ENCODE data around the gene FHIT. TPM values are rescaled to one million over a fixed set of nuclear protein-coding genes. Genes with fewer than 3 reads are reported as not detected.

Gene FHIT
- total RNA-seq, 2 experiments from 2014 or later: 9.6 to 9.7 TPM

DNA sequence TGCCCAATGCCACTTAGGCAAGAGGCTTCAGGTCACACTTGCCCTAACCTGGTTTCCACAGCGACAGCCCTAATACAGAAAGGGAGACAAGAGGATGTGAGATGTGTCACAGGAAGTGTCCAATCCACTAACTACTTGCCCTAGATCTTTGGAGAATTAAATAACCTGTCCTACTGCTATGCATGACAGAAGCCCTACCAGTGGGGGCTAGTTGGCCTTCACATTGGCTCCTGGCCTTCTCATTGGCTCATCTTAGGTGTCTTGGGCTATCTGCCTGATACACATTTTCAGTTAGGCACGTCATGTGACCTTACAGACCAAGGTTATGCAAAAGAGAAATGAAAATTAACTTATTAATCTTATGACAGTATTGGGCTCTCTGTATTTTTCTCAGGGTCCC is 449.9 kb downstream of the FHIT start:
- no peaks in the 10 kb centered on the region for H3K27me3 Mint-ChIP-seq
- CTCF ChIA-PET: no interaction called here
- DNase-seq: no peak
- no peaks in the 10 kb centered on the region for H3K4me1 Mint-ChIP-seq
- H3K36me3 Mint-ChIP-seq (ENCODE audit: low read depth): no peaks in the 10 kb centered on the region
- no peak overlapping the region for H3K4me3 Mint-ChIP-seq
- POLR2A ChIA-PET: no interaction called here
- peaks cover 11% of the 10 kb centered on the region for H3K9me3 Mint-ChIP-seq
- no peak overlapping the region for H3K27ac Mint-ChIP-seq

DNA sequence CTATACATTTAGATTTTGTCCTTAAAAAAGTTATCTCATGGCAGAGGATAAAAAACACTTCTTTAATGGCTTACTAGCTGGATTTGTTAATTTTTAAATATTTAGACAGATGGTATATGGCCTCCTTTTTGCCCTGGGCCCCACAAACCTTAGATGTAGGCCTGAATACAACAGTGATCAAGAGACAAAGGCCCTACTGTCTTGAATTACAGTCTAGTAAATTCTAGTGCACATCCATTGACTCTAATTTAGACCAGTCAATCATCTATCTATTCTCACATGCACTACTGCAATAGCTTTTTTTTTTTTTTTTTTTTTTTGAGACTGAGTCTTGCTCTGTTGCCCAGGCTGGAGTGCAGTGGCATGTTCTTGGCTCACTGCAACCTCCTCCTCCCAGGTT is 452.8 kb downstream of the FHIT start:
- Mint-ChIP-seq H3K27ac (no peak overlapping the region), H3K4me1 (no peaks in the 10 kb centered on the region), H3K36me3 (ENCODE audit: low read depth) (no peaks in the 10 kb centered on the region), H3K27me3 (no peaks in the 10 kb centered on the region), H3K9me3 (peaks cover 8% of the 10 kb centered on the region), H3K4me3 (no peak overlapping the region)
- POLR2A ChIA-PET: no interaction called here
- DNase-seq: no peak
- CTCF ChIA-PET: no interaction called here

DNA sequence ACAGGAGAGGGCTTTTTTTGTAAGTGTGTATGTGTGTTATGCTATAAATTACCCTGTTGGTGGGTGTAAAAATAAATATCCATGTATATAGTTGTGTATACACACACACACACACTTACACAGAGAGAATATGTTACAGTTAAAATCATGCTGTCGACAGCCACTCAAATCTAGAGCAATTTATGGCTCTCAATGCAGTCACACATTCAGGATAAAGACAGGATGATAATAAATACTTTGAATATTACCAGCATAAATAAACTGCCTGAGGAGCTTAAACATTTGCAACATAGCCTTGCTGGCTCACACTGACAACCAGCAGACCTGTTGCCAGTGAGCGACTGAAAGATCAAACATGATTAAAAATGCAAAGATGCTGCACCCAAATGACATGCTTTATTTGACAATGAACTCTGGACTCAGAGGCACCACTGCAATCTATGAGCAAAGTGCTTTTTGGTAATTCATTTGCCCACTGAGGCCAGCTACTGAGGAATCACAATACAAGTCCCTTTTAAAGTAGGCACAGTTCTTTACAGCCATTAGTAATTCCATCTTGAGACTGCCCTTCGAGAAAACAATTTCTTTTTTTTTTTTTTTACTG is 458.9 kb downstream of the FHIT start:
- ChIA-PET CTCF (no interaction called here), POLR2A (no interaction called here)
- no peaks in the 10 kb centered on the region for H3K36me3 Mint-ChIP-seq (ENCODE audit: low read depth)
- no peak overlapping the region for H3K27ac Mint-ChIP-seq
- no peaks in the 10 kb centered on the region for H3K27me3 Mint-ChIP-seq
- no peaks in the 10 kb centered on the region for H3K4me1 Mint-ChIP-seq
- H3K9me3 Mint-ChIP-seq: no peaks in the 10 kb centered on the region
- DNase-seq: no peak
- no peak overlapping the region for H3K4me3 Mint-ChIP-seq

DNA sequence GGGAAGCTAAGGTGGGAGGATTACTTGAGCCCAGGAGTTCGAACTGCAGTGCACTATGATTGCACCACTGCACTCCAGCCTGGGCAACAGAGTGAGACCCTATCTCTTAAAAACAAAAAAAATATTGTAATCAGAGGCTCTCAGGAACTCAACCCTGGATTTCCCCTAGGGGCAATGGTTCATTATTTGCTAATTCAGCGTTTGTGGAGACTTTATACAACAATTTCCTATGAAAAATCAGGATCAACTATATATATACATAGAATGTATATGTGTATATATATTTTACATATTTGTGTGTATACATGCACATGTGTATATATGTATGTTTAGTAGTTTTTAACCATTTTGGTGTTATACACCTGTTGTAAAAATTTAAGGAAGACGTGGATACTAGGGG is 463.1 kb downstream of the FHIT start:
- H3K4me3 Mint-ChIP-seq: no peak overlapping the region
- H3K4me1 Mint-ChIP-seq: no peaks in the 10 kb centered on the region
- peaks cover under 1% of the 10 kb centered on the region for H3K9me3 Mint-ChIP-seq
- H3K27ac Mint-ChIP-seq: no peak overlapping the region
- ChIA-PET CTCF (no interaction called here), POLR2A (no interaction called here)
- no peak for DNase-seq
- no peaks in the 10 kb centered on the region for H3K36me3 Mint-ChIP-seq (ENCODE audit: low read depth)
- H3K27me3 Mint-ChIP-seq: no peaks in the 10 kb centered on the region

DNA sequence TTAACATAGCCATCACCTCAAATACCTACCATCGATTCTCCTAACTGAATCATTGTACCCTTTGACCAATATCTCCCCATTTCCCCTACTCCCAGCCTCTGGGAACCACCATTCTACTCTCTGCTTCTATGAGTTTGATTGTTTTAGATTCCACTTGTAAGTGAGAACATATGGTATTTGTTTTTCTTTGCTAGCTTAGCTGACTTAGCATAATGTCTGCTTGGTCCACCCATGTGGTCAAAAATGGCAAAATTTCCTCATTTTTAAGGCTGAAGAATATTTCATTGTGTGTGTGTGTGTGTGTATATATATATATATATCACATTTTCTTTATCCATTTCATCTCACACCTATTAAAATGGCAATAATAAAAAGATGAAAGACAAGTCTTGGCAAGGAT is 469.3 kb downstream of the FHIT start:
- Mint-ChIP-seq H3K36me3 (ENCODE audit: low read depth) (no peaks in the 10 kb centered on the region), H3K27ac (no peak overlapping the region), H3K4me3 (no peak overlapping the region), H3K4me1 (no peaks in the 10 kb centered on the region), H3K27me3 (no peaks in the 10 kb centered on the region), H3K9me3 (peaks cover 2% of the 10 kb centered on the region)
- POLR2A ChIA-PET: no interaction called here
- CTCF ChIA-PET: no interaction called here
- DNase-seq: no peak

DNA sequence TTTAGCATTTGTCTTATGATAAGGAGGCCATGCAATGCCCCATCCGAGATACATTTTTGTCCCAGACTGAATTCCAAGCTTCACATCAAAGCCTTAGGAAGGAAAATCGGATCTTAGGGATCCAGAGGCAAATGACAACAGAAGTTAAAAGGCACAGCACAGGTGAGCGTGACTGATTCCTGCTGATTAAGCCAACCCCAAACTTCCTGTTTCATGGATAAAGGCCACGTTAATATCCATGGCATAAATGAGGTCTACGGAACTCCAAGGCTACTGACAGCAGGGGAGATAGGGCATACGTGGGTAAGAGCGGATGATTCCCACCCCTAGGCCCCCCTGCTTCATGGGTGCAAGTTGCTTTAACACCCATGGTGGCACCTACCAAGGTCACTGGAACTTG is 471.6 kb downstream of the FHIT start:
- POLR2A ChIA-PET: no interaction called here

DNA sequence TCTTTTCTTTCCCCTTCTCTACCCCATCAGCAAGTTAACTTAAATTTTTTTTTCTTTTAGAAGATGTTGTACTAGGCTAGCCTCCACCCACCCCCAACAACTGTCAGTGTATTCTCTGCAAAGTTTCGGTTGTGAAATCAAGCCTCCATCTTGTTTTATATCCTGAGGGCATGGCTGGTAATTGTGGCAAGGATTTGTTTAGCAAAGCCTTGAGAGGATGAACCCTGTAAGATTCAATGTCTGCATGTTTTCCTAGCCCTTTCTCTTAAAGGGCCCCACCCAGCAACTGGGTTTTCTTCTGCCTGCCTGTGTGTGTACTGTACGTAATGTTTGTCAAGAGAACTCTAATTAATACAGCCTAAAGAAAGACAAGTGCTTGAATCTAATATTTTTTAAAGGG is 475.3 kb downstream of the FHIT start:
- DNase-seq: no peak
- Mint-ChIP-seq H3K9me3 (peaks cover 2% of the 10 kb centered on the region), H3K27me3 (no peaks in the 10 kb centered on the region), H3K27ac (no peak overlapping the region), H3K36me3 (ENCODE audit: low read depth) (no peaks in the 10 kb centered on the region), H3K4me1 (no peaks in the 10 kb centered on the region), H3K4me3 (no peak overlapping the region)
- ChIA-PET CTCF (no interaction called here), POLR2A (no interaction called here)

More for the DNA sequence above, 471.6 kb downstream of the FHIT start:
- H3K9me3 Mint-ChIP-seq: peaks cover 2% of the 10 kb centered on the region
- no peak overlapping the region for H3K4me3 Mint-ChIP-seq
- H3K27me3 Mint-ChIP-seq: no peaks in the 10 kb centered on the region
- CTCF ChIA-PET: no interaction called here
- H3K27ac Mint-ChIP-seq: no peak overlapping the region
- no peak for DNase-seq
- no peaks in the 10 kb centered on the region for H3K4me1 Mint-ChIP-seq
- no peaks in the 10 kb centered on the region for H3K36me3 Mint-ChIP-seq (ENCODE audit: low read depth)

DNA sequence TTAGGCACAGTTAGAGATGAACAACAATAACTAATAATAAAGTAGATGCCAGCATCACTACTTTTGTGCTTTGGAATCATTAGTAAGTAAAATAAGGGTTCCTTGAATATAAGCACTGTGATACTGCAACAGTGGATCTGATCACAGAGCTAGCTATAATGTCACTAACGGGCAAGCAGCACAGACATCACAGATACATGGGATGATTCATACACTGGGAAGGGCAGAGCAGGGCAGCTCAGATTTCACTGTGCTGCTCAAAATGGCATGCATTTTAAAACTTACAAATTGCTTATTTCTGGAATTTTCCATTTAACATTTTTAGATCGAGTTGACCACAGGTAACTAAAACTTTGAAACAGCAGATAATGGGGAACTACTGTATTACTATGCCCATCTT is 476.6 kb downstream of the FHIT start:
- Mint-ChIP-seq H3K9me3 (peaks cover 2% of the 10 kb centered on the region), H3K36me3 (ENCODE audit: low read depth) (no peaks in the 10 kb centered on the region), H3K4me3 (no peak overlapping the region), H3K4me1 (no peaks in the 10 kb centered on the region), H3K27ac (no peak overlapping the region), H3K27me3 (no peaks in the 10 kb centered on the region)
- DNase-seq: no peak
- ChIA-PET POLR2A (no interaction called here), CTCF (no interaction called here)

DNA sequence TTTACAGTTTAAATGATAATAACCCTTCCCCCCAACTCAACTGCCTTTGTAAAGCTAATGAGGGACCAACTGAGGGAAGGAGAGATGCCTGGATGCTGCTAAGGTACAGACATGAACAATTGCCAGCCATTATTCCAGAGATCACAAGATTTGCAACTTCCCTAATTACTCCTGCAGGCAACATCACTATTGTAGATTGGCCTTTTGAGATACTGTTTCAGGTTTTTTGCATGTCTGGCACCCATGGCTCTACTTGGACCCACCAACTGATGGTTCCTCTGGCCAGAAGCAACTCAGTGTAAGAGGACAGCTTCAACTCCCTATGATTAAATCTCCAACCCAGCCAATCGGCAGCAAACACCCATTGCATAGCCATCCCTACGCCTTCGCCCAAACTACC is 478.7 kb downstream of the FHIT start:
- no peaks in the 10 kb centered on the region for H3K27me3 Mint-ChIP-seq
- no peaks in the 10 kb centered on the region for H3K36me3 Mint-ChIP-seq (ENCODE audit: low read depth)
- POLR2A ChIA-PET: no interaction called here
- CTCF ChIA-PET: no interaction called here
- no peak overlapping the region for H3K27ac Mint-ChIP-seq
- H3K4me1 Mint-ChIP-seq: no peaks in the 10 kb centered on the region
- DNase-seq: no peak
- no peak overlapping the region for H3K4me3 Mint-ChIP-seq
- H3K9me3 Mint-ChIP-seq: peaks cover 2% of the 10 kb centered on the region

DNA sequence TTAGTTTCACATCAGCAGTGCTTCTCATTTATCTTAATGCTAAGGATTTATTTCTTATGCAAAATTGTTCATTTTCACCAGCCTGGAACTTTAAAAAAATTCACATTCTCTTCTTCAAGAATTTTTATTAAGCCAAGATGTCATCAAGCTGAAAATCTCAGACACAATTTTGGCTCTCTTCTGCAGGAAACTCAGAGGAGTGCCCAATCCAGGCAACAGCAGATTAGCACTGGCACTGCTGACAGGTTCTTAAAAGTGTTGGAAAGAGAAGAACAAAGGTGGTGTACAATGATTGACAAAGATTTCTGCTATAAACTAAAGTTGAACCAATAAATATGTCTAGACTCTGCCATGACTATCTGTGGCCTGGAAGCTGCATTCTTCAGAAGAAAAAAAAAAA is 479.5 kb downstream of the FHIT start:
- no peak overlapping the region for H3K27ac Mint-ChIP-seq
- no peaks in the 10 kb centered on the region for H3K27me3 Mint-ChIP-seq
- H3K9me3 Mint-ChIP-seq: peaks cover 2% of the 10 kb centered on the region
- no peaks in the 10 kb centered on the region for H3K36me3 Mint-ChIP-seq (ENCODE audit: low read depth)
- ChIA-PET CTCF (no interaction called here), POLR2A (no interaction called here)
- no peaks in the 10 kb centered on the region for H3K4me1 Mint-ChIP-seq
- DNase-seq: no peak
- H3K4me3 Mint-ChIP-seq: no peak overlapping the region

DNA sequence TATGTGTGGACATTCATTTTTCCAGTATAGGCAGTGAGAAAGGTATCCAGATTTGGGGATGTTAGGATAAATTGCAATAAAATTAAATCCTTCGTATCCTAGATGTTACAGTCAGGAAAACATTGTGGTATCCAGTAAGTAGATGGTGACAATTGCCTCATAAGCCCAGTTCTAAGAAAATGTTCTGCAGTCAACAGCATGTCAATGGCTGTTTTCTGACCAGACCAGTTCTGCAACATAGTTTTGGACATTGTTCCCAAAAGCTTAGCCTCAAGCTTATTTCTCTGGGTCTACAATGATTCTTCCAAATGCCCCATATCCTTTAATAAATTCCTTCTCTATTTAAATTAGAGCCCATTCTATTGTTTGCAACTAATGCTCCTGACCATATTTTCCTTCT is 480.7 kb downstream of the FHIT start:
- H3K27me3 Mint-ChIP-seq: no peaks in the 10 kb centered on the region
- H3K27ac Mint-ChIP-seq: no peak overlapping the region
- peaks cover 2% of the 10 kb centered on the region for H3K9me3 Mint-ChIP-seq
- H3K36me3 Mint-ChIP-seq (ENCODE audit: low read depth): no peaks in the 10 kb centered on the region
- CTCF ChIA-PET: no interaction called here
- POLR2A ChIA-PET: no interaction called here
- no peak for DNase-seq
- no peak overlapping the region for H3K4me3 Mint-ChIP-seq
- no peaks in the 10 kb centered on the region for H3K4me1 Mint-ChIP-seq

DNA sequence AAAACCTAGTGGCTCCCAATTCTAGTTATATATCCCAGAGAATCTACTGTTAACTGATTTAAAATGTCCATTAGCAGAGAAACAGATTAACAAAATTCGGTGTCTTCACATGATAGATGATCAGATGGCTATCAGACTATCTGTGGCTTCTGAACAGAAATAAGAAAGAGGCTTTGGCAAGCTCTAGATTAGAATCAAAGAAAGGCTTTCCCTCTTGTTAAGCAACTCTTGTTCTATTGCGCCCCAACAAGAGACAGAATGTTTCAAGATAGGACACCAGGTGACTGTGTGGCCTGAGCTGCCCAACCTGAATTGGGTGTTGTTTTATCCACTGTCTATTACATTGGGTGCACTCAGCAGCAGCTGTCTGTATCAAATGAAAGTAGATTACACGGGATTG is 483.7 kb downstream of the FHIT start:
- ChIA-PET CTCF (no interaction called here), POLR2A (no interaction called here)
- Mint-ChIP-seq H3K27me3 (no peaks in the 10 kb centered on the region), H3K4me3 (no peak overlapping the region), H3K27ac (no peak overlapping the region), H3K4me1 (no peaks in the 10 kb centered on the region), H3K9me3 (no peaks in the 10 kb centered on the region), H3K36me3 (ENCODE audit: low read depth) (no peaks in the 10 kb centered on the region)
- DNase-seq: no peak

DNA sequence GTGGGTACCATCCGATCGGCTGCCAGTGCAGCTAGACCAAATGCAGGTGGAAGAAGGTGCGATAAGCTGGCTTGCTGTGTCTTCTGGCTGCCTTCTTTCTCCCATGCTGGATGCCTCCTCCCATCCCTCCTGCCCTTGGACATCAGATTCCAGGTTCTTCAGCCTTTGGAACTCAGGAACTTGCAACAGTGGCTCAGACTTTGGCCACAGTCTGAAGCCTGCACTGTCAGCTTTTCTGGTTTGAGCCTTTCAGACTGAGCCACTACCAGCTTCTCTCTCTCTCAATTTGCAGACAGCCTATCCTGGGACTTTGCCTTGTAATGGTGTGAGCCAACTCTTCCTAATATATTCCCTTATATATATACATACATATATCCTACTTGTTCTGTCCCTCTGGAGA is 485.5 kb downstream of the FHIT start:
- no peak for DNase-seq
- Mint-ChIP-seq H3K4me1 (no peaks in the 10 kb centered on the region), H3K36me3 (ENCODE audit: low read depth) (no peaks in the 10 kb centered on the region), H3K27ac (no peak overlapping the region), H3K4me3 (no peak overlapping the region), H3K27me3 (no peaks in the 10 kb centered on the region), H3K9me3 (no peaks in the 10 kb centered on the region)
- ChIA-PET CTCF (no interaction called here), POLR2A (no interaction called here)

DNA sequence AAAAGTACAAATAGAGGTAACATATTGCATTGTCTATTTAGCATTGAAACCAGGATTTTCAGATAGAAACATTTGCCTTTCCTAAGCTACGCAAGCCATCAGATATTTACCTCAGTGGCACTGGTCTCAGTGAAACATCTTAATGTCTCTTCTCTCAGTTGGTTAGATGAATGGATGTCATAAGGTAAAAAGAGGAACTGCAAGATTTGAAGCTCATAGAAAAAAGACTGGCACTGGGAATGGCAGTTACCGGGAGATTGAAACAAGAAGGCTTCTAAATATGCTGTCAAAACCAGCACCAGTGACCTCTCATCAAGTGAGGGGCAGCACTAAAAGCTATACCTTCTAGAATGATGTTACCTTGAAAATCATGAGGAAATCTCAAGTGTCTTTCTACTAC is 486.4 kb downstream of the FHIT start:
- peaks cover 4% of the 10 kb centered on the region for H3K9me3 Mint-ChIP-seq
- DNase-seq: no peak
- no peaks in the 10 kb centered on the region for H3K36me3 Mint-ChIP-seq (ENCODE audit: low read depth)
- no peaks in the 10 kb centered on the region for H3K27me3 Mint-ChIP-seq
- POLR2A ChIA-PET: no interaction called here
- no peak overlapping the region for H3K4me3 Mint-ChIP-seq
- H3K27ac Mint-ChIP-seq: no peak overlapping the region
- peaks cover 3% of the 10 kb centered on the region for H3K4me1 Mint-ChIP-seq
- CTCF ChIA-PET: no interaction called here

DNA sequence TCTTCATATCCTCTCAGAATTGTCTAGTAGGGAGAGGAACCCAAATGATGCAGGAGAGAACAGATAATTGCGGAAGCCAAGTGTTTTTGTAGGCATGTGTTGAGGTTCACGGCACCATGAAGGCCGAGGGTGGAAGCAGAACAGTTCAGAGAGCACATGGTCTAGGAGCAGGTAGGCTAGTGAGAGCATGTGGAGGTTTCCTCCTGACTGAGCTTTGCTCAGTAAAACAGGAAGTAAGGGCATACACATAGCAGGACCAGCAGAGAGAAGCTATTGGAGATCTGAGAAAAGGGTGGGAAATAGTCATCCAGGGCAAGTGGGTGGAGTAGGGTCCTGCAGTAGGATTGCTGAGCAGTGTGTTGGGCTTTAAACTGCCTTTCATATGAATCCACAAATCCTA is 491.1 kb downstream of the FHIT start:
- no peak for DNase-seq
- ChIA-PET POLR2A (no interaction called here), CTCF (no interaction called here)
- H3K4me1 Mint-ChIP-seq: peaks cover 15% of the 10 kb centered on the region
- no peaks in the 10 kb centered on the region for H3K27me3 Mint-ChIP-seq
- H3K9me3 Mint-ChIP-seq: peaks cover 8% of the 10 kb centered on the region
- no peak overlapping the region for H3K4me3 Mint-ChIP-seq
- no peak overlapping the region for H3K27ac Mint-ChIP-seq
- H3K36me3 Mint-ChIP-seq (ENCODE audit: low read depth): no peaks in the 10 kb centered on the region
